H1 (cell line): ENCODE data around the gene CPED1. TPM values are rescaled to one million over a fixed set of nuclear protein-coding genes. Genes with fewer than 3 reads are reported as not detected.

Experiments
- KDM5A ChIP-seq: fragments of 200-600 bp; IDR thresholded peaks from 2 replicates; pipeline ENCODE4 v1.7.1; 2012; ENCODE audit warnings: mild to moderate bottlenecking, low read length, inconsistent platforms, mixed read lengths
- MAFK ChIP-seq: IDR thresholded peaks from 2 replicates; pipeline ENCODE4 v1.6.1; 2012; ENCODE audit warnings: low read depth, mild to moderate bottlenecking, improper control_type of control experiment, low read length
- ZNF274 ChIP-seq: IDR thresholded peaks from 2 replicates; pipeline ENCODE4 v1.7.0; 2012; ENCODE audit warnings: low read length, borderline replicate concordance; ENCODE audit errors: extremely low read depth
- polyA plus RNA-seq, 7 experiments: library from polyadenylated mRNA; depleted of rRNA in 3 of 7; stranded (reverse) in 5 of 7; unstranded in 2 of 7; fragments of >200 nt in 5 of 7; fragments of 200-250 nt in 2 of 7; gene quantifications; 1 replicate in 5 of 7; 2 replicates in 1 of 7; 4 replicates in 1 of 7; pipeline versions ENCODE4 v1.2.1 to v1.2.3, GENCODE V29; 2011 to 2013; ENCODE audit warnings: missing spikeins in 2 of 7, mixed read lengths in 2 of 7
- total RNA-seq: library from RNA; stranded (reverse); fragmentation: NEBNext Ultra II Directional; extraction: Animal tissue kit (Norgen Biotek cat#: 25700); gene quantifications from 2 replicates; pipeline ENCODE4 v1.2.1, GENCODE V29; 2021

The CPED1 gene
- total and polyA plus RNA-seq, 2 of the 8 experiments (the other 6 are each of a cell fraction or from before 2014, with no cell fraction given): 0.08 to 0.39 TPM

GRCh38 chr7:121071132-121071531 is 82.6 kb downstream of the CPED1 start (continued):
- TF ChIP-seq MAFK: no peak
- no peak for TF ChIP-seq ZNF274
- TF ChIP-seq KDM5A: no peak
